NCI-H748 (cell line): ENCODE data around the gene ADGRL1.
"Not testable (repeated sequence)": the region's sequence is repeated elsewhere in the genome, so short reads cannot be mapped to it uniquely, and the experiment has no call there.

Experiments used
- DNase-seq: peaks from one replicate; lab custom pipeline; 2025; ENCODE audit not compliant: unreplicated experiment; lab: John Stamatoyannopoulos, UW

ADGRL1 gene

DNA sequence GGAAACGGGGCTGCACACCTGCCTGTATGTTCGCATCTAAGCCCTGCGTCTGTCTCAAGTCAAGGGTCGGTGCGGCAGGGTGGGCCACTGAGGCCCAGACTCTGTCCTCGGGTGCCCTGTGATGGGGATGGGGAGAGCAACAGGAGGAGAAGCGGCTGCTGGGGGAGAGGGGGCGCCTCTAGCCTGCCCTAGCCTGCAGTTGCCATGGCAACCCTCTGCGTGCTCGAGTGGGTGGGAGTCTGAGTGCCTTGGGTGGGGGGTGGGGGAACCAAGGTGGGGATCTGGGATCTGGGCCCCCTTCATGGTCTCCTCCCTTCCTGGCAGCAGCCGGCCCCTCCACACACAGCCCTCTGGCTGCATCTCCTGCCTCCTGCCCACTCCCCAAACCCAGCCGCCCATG, 10.8 kb downstream of the ADGRL1 start:
- DNase-seq: not testable (repeated sequence)

DNA sequence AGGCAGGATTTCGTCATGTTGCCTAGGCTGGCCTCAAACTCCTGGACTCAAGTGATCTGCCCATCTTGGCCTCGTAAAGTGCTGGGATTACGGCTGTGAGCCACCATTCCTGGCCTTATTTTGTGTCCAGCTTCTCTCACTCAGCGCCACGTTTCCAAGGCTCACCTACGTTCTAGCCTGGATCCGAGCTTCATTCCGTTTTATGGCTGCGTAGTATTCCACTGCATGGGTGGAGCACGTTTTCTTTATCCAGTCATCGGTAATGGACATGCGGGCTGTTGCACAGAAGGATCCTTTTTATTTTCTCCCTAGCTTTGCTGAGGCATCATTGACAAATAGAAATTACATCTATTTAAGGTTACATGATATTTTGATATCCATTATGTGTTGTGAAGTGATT, 16.6 kb downstream of the ADGRL1 start:
- no peak for DNase-seq

DNA sequence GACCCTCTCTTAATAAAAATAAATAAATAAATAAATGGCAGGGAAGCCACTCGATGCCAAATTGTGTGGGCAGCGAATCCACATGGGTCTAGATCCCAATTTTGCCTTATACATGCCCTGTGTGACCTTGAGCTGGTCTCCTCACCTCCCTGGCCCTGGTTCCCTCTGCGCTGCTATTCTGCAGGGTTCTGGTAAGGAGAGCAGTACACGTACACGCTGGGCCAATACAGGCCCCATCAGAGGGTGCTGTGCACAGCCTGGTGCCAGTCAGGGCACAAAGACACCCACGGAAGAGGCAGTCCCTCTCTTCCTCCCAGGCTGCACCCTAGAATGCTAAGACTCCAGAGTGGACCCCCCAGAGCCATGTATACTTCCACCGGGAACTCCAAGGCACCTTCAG, 17.9 kb downstream of the ADGRL1 start:
- DNase-seq: not testable (repeated sequence)

GRCh38 chr19:14187561-14187960, 18.4 kb downstream of the ADGRL1 start:
- DNase-seq: no peak

DNA sequence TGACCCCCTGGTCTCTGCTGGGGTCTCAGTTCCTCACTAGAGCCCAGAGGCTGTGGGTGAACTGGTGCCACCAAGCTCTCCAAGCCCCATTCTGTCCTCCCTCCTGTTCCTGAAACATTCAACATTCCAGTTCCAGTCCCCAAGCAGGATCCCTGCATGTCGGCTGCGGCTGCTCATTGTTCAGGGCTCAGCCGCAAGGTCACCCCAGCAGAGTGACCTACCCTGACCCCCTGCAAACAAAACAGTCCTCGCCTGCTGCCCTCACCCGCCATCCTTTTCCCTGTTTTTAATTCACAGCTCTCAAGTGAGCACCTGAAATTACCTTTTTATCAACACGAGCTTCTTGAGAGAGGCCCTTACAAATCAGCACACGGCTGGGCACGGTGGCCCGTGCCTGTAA, 19.3 kb downstream of the ADGRL1 start:
- DNase-seq: not testable (repeated sequence)

DNA sequence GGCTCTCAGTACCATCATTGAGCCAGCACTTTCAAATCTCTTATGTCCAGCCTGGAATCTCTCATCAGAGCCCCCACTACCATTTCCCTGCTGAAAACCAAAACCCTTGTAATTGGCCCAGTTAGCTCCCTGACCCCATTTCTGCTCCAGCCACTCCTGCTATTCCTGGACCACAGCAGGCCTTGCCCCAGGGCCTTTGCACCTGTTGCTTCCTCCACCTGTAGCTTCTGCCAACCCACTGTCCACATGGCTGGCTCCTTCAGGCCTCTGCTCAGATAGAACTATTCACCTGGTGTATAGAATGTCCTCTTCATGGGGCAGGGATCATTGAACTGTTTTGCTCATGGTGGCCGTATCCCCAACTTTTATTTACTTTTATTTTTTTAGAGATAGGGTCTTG, 20.3 kb downstream of the ADGRL1 start:
- not testable (repeated sequence) for DNase-seq

GRCh38 chr19:14185158-14185557, 20.8 kb downstream of the ADGRL1 start:
- no peak for DNase-seq

DNA sequence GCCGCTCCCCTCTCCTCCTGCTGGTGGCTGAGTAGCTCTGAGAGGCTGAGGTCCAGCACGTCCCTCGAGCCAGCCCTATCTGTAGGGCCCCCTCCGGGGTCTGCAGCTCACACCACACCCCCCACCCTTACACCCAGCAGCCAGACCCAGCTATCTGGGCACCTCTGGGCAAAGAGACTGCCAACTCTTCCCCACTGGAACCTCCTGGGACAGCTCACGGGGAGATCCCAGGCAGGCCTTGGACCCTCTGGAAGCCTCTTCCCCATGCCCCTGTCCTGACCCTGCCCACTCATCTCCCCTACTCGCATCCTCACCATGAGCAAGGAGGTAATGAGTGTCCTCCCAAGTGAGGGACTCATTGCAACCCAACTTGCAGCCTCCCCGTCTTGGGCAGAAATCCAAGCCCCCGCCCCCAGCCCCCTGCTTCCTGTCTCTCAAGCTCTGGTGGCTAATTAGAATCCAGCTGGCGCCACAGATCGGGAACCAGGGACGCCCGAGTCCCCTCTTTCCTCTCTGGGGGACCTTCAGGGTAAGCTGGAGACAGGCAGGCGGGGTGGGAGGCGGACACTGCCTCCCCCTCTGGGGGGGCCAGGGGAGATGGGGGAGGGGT, 22.1 kb downstream of the ADGRL1 start:
- DNase-seq: peak; percentile 4

DNA sequence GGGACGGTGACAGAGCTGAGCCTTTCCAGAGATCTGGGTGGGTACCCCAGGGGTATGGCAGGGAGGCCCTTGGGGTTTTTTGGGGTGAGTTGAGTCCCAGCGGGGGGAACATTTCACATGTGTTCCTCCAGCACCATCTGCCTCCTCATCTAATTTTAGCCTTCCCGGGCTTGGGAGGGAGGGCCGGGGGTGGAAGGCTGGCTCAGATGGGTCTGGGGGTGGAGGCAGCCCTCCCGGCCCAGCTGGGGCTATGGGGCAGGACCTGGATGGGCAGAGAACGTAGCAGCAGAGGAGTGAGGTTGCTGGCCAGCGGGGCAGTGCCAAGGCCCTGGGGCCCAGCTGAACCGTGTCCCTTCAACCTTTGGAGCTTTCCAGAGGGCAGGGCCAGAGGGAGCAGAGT, 23.5 kb downstream of the ADGRL1 start:
- no peak for DNase-seq

DNA sequence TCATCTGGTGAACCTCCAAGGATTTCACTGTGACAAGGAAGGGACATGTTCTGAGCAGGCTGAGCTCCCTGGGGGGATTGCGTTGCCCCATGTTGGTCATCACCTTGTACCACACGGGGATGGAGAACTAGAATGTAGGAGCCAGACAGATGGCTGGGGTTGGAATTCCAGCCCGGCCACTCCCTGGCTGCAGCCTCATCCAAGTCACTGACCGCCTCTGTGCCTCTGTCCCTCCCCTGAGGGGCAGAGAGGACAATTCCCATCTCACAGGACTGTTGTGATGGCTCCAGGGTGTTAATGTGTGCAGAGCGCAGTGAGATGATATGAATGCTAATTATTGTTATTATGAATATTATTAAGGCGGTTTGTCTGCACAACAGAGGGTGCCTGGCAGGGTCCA, 24.1 kb downstream of the ADGRL1 start:
- DNase-seq: no peak

- not testable (repeated sequence) for DNase-seq
These were observed 24.8 kb downstream of the ADGRL1 start for GRCh38 chr19:14181199-14181598.

- DNase-seq: no peak
These were observed 28.4 kb downstream of the ADGRL1 start for GRCh38 chr19:14177496-14178074.

- no peak for DNase-seq
These were observed 30.6 kb downstream of the ADGRL1 start for GRCh38 chr19:14175351-14175792.

GRCh38 chr19:14174883-14175282, 31.1 kb downstream of the ADGRL1 start:
- no peak for DNase-seq

DNA sequence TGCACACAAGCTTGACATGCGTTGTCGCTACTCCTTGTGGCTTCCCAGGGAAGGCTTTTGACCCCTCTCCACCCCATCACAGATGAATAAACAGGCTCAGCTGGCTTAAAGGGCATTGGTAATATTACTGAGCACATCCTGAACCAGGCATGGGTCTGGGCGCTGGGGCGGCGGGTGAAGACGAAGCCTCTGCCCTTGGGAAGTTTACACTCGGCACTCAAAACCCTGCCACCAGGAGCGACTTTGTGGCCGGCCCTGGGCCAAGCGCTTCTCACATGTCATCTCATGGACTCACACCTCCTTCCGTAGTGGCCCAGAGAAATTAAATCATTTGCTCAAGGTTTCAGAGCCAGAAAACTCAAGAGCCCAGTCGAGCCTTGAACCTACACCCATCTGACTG, 37.0 kb downstream of the ADGRL1 start:
- DNase-seq: no peak

DNA sequence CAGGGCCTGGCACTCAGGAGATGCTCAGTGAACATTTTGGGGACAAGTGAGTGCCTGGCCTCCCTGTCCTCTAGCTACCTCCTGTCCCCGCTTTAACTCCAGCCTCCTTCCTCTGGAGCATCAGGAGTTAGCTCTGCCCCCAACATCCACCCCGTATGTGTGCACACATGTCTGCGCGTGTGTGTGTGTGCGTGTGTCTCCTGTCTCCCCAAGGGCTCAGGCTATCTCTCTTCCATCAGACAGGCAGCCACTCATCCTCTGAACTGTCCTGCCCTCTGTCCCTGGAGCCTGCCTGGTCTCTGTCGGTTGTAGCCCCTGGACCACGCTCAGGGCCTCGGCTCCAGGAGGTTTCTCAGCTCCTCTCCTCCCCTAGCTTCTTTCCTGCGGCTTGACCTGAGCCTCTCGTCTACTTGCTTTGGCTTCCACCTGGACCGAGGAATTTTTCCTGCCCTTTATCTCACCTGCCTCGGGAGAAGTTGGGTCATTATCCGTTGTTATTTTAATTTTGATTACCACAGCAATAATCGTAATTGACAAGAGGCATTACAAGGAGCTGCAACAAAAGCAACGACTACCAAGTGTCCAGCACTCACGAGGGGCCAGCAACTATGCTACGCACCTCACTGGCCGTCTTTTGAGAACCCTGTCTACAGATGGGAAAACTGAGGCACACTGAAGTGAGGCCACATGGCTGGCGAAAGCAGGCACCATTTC, 37.6 kb downstream of the ADGRL1 start:
- no peak for DNase-seq

GRCh38 chr19:14167576-14168138, 38.3 kb downstream of the ADGRL1 start:
- DNase-seq: no peak

GRCh38 chr19:14166999-14167575, 38.9 kb downstream of the ADGRL1 start:
- no peak for DNase-seq

DNA sequence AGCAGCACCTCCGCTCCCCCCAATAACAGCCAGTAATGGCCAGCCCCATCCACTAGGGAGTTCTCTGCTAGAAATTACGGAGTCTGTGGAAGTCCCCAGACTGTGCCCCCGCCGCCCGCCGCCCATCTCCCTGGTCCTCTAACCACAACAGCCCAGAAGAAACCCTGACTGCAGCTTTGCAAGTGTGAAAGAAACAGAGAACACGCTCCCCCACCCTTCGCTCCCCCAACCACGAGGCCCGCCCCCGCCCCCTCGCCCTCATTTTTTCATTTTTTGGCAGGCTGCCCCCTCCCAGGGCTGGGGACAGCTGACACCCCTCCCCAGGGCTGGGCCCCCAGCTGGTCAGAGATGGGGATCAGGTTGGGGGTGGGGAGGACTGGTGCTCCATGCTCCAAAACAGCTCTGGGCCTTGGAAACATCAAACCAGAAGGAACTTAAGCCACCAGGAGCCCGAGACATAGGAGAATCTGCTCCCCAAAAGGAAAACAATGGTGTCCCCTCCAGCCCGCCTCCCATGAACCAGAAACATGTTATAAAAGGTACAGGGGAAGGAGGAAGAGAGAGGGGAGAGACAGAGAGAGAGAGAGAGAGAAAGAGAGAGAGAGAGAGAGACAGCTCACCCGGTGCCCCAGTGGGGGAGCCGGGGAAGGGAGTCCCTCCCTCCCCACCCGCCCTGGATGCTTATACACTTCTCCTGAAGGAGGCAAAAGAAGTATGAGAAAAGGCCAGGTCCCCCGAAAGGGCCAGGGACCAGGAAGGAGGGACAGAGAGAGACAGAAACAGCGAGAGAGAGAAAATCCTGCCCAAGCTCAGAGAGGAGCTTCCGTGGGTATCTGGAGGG, 39.8 kb downstream of the ADGRL1 start:
- DNase-seq: no peak

GRCh38 chr19:14164724-14165493, 41.1 kb downstream of the ADGRL1 start:
- no peak for DNase-seq
